ENCODE data around the gene ADAM23.

Gene ADAM23

DNA sequence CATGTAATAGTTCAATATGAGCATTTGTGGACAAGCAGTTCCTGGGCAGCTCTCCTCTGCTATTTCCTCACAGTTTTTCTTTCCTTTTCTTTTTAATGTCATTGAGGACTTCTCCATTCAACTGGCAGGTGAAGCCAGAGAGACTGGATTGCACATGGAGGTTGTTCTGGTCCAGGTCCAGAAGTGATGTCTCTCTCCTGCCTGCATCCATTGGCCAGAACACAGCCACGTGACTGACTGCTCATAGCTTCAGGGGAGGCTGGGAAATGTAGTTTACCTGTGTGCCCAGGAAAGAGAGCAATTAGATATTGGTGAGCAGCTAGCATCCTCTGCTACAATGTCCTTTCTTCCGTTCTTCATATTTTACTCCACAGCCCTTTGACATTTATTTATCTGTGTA is 20.2 kb upstream of the ADAM23 start:
- H3K36me3 ChIP-seq (ENCODE audit: insufficient read depth, low read length) = no peaks in the 10 kb centered on the region
- no peak overlapping the region for H3K9ac ChIP-seq (ENCODE audit: low read depth, low read length)
- no peaks in the 10 kb centered on the region for H3K27me3 ChIP-seq (ENCODE audit: insufficient read depth, low read length)
- no peak overlapping the region for H3K4me3 ChIP-seq (ENCODE audit: low read length)
- no peaks in the 10 kb centered on the region for H3K4me1 ChIP-seq (ENCODE audit: insufficient read depth, low read length)
- H3K9me3 ChIP-seq (ENCODE audit: insufficient read depth, low read depth, low read length) = peaks cover under 1% of the 10 kb centered on the region; the same call in 1 of the 2 replicates
- WGBS = 88% methylated on average over 1 of the region's 2 CpGs
- no peak overlapping the region for H3K27ac ChIP-seq (ENCODE audit: low read depth, low read length)

DNA sequence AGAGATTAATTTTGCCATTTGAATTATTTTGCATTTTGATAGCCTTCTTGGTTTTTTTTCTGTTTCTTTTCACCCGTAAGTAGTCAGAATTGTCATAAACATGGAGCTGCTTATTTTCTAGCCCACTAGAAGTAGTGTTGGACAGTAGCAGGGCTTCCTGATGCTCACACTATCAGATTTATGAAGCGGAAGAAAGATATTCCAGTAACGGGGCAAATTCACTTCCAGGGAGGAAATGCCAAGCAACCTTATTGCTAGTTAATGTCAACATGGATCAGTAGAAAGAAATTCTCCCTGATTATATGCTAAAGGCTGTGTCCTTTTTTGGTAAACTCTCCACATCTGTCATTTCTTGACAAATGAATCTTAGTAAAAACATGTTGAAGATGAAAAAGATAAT is 19.2 kb upstream of the ADAM23 start:
- no peaks in the 10 kb centered on the region for H3K9me3 ChIP-seq (ENCODE audit: insufficient read depth, low read depth, low read length)
- H3K4me1 ChIP-seq (ENCODE audit: insufficient read depth, low read length) = no peaks in the 10 kb centered on the region
- H3K9ac ChIP-seq (ENCODE audit: low read depth, low read length) = no peak overlapping the region
- H3K27me3 ChIP-seq (ENCODE audit: insufficient read depth, low read length) = no peaks in the 10 kb centered on the region
- 91% methylated on average over 3 of the region's 3 CpGs for WGBS
- no peaks in the 10 kb centered on the region for H3K36me3 ChIP-seq (ENCODE audit: insufficient read depth, low read length)
- no peak overlapping the region for H3K27ac ChIP-seq (ENCODE audit: low read depth, low read length)
- no peak overlapping the region for H3K4me3 ChIP-seq (ENCODE audit: low read length)

DNA sequence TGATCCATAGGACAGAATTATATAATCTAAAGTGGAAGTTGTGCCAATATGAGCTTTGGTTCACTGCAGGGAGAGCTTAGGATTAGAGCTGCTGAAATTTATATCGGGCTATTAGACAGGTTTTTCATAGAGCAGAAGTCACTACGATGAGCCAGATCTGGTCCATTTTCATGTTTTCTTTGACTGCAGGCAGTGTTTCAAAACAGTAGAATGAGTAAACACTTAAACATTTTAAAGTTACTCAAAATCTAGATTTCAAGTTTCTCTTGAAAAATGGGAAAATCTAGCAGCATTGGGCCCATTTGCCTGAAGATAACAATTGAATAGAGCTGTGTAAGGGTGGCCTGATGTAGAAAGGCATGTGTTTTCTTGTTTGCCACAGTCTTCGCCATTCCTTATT is 14.5 kb upstream of the ADAM23 start:
- WGBS = 92% methylated on average over 3 of the region's 3 CpGs

DNA sequence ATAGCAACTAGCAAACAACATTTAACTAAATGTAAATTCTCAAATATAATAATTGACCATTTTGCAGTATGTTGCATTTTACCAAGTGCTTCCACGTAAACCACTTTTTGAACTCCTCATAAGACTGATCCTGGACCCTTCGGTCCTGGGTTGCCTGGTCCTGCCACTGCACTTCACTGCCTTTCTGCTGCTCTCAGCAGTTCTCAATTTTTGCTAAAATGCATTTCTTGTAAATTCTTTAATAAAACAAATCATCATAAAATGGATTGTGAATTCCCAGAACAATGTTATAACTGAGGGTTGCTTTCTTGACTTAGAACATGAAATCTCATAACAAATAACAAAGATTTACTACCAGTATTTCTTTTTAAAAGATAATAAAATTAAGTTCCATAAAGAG is 12.9 kb upstream of the ADAM23 start:
- Histone ChIP-seq H3K27ac (ENCODE audit: low read depth, low read length) (no peak overlapping the region), H3K9ac (ENCODE audit: low read depth, low read length) (no peak overlapping the region), H3K9me3 (ENCODE audit: insufficient read depth, low read depth, low read length) (no peaks in the 10 kb centered on the region), H3K4me1 (ENCODE audit: insufficient read depth, low read length) (no peaks in the 10 kb centered on the region), H3K4me3 (ENCODE audit: low read length) (no peak overlapping the region), H3K36me3 (ENCODE audit: insufficient read depth, low read length) (no peaks in the 10 kb centered on the region), H3K27me3 (ENCODE audit: insufficient read depth, low read length) (no peaks in the 10 kb centered on the region)
- WGBS = 97% methylated on average over 2 of the region's 2 CpGs

More for the DNA sequence above, 14.5 kb upstream of the ADAM23 start:
- no peaks in the 10 kb centered on the region for H3K27me3 ChIP-seq (ENCODE audit: insufficient read depth, low read length)
- H3K9me3 ChIP-seq (ENCODE audit: insufficient read depth, low read depth, low read length) = no peaks in the 10 kb centered on the region
- H3K36me3 ChIP-seq (ENCODE audit: insufficient read depth, low read length) = no peaks in the 10 kb centered on the region
- H3K4me1 ChIP-seq (ENCODE audit: insufficient read depth, low read length) = no peaks in the 10 kb centered on the region
- H3K27ac ChIP-seq (ENCODE audit: low read depth, low read length) = no peak overlapping the region
- H3K9ac ChIP-seq (ENCODE audit: low read depth, low read length) = no peak overlapping the region
- no peak overlapping the region for H3K4me3 ChIP-seq (ENCODE audit: low read length)

DNA sequence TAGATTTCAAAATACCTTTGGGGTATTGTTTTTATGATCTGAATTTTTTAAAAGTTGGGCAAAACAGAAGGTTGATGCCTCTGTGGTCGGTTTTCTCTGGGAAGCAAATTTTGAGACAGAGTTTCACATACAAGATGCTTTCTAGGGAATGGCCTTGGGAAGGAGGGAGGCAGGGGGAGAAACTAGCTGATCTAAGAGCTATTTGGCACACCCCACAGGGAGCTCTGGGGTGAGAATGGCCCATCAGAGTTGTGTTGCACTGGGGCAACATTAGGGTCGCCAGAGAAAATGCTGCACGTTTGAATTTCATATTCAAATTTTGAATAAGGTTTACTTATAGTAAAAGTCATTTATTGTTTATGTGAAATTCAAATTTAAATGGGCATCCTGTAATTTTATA is 11.9 kb upstream of the ADAM23 start:
- Histone ChIP-seq H3K27me3 (ENCODE audit: insufficient read depth, low read length) (no peaks in the 10 kb centered on the region), H3K27ac (ENCODE audit: low read depth, low read length) (no peak overlapping the region), H3K36me3 (ENCODE audit: insufficient read depth, low read length) (no peaks in the 10 kb centered on the region), H3K4me1 (ENCODE audit: insufficient read depth, low read length) (peaks cover 3% of the 10 kb centered on the region; the same call in 1 of the 2 replicates), H3K9me3 (ENCODE audit: insufficient read depth, low read depth, low read length) (no peaks in the 10 kb centered on the region), H3K4me3 (ENCODE audit: low read length) (no peak overlapping the region), H3K9ac (ENCODE audit: low read depth, low read length) (no peak overlapping the region)
- WGBS = 94% methylated on average over 2 of the region's 3 CpGs

DNA sequence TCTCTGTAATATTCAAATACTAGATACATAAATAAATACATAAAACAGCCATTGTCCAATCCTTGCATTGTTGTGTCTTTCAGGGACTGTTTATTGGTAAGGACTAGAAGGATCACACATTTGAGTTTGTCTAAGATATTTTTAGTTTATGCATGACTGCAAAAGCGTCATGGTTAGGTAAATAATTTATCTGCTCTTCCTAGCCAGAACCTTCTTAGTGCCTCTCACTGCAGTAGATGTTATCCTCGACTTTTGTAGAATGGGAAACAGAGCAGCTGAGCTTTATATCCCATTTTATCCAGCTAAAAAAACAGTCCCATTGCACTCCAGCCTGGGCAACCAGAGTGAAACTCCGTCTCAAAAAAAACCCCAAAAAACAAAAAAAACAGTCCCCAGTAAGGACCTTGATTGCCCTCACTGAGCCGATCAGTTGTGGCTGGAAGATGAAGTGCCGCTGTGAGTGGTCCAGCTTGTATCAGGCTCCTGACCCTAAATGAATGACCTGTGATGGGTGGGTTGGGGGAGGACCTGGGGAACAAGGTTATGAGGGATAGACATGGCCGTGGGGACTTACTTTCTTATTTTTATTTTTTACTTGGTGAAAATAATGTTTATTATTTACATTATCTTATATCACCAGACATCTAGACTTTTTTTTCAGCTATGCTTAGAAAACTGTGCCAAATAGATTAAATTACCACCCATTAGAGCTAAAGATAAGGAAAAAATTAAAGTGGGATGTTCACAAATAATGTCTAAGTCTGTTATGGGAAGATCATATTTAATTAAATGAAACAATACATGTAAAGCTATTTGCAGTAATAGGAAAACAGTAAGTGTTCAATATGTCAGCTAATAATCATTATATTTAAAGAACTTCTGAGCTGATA is 10.9 kb upstream of the ADAM23 start:
- Histone ChIP-seq H3K9me3 (ENCODE audit: insufficient read depth, low read depth, low read length) (no peaks in the 10 kb centered on the region), H3K27ac (ENCODE audit: low read depth, low read length) (no peak overlapping the region), H3K9ac (ENCODE audit: low read depth, low read length) (no peak overlapping the region), H3K36me3 (ENCODE audit: insufficient read depth, low read length) (no peaks in the 10 kb centered on the region), H3K27me3 (ENCODE audit: insufficient read depth, low read length) (no peaks in the 10 kb centered on the region), H3K4me3 (ENCODE audit: low read length) (no peak overlapping the region), H3K4me1 (ENCODE audit: insufficient read depth, low read length) (peaks cover 3% of the 10 kb centered on the region; the same call in 1 of the 2 replicates)
- WGBS = 92% methylated on average over 5 of the region's 6 CpGs

DNA sequence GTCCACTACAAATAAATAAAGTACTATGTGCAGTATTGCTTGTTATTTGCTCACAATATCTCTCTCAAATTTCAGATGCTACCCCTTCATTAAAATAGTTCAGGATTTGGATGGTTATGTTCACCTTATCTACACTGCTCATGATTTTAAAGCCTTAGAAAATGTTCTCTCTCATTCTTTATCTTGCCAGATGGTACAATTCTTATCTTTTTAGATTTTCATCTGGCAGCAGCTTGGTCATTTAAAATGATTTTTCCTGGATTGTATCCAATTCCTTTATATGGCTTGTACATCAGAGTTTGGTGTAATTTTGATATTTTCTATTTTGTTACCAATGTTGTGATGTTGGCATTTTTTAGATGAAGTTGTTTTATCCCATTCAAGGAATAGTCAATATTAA is 10.1 kb upstream of the ADAM23 start:
- H3K36me3 ChIP-seq (ENCODE audit: insufficient read depth, low read length) = no peaks in the 10 kb centered on the region
- no peak overlapping the region for H3K4me3 ChIP-seq (ENCODE audit: low read length)
- H3K4me1 ChIP-seq (ENCODE audit: insufficient read depth, low read length) = peaks cover 7% of the 10 kb centered on the region; the same call in 1 of the 2 replicates
- H3K27ac ChIP-seq (ENCODE audit: low read depth, low read length) = no peak overlapping the region
- H3K9me3 ChIP-seq (ENCODE audit: insufficient read depth, low read depth, low read length) = no peaks in the 10 kb centered on the region
- H3K9ac ChIP-seq (ENCODE audit: low read depth, low read length) = no peak overlapping the region
- H3K27me3 ChIP-seq (ENCODE audit: insufficient read depth, low read length) = no peaks in the 10 kb centered on the region

DNA sequence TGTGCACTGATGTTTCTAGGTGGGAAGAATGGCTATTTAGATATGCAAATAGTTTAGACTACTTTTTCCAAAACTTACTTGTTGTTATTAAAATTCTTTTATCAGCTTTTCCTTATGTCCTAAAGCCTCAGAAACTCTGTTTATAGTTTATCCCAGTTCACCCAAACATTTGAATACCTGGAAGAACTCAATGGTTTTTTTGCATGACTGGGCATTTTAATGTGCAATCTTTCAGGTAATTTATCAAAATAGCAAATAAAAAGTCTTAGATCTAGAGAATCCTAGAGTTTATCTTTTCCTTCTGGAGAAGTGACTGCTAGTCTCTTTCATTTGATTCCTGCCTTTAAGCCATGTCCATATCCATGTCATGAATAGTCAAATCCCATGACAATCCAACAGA is 9.6 kb upstream of the ADAM23 start:
- Histone ChIP-seq H3K36me3 (ENCODE audit: insufficient read depth, low read length) (no peaks in the 10 kb centered on the region), H3K4me3 (ENCODE audit: low read length) (no peak overlapping the region), H3K4me1 (ENCODE audit: insufficient read depth, low read length) (peaks cover 12% of the 10 kb centered on the region; the same call in 1 of the 2 replicates), H3K27ac (ENCODE audit: low read depth, low read length) (no peak overlapping the region), H3K9ac (ENCODE audit: low read depth, low read length) (no peak overlapping the region), H3K9me3 (ENCODE audit: insufficient read depth, low read depth, low read length) (no peaks in the 10 kb centered on the region), H3K27me3 (ENCODE audit: insufficient read depth, low read length) (no peaks in the 10 kb centered on the region)

DNA sequence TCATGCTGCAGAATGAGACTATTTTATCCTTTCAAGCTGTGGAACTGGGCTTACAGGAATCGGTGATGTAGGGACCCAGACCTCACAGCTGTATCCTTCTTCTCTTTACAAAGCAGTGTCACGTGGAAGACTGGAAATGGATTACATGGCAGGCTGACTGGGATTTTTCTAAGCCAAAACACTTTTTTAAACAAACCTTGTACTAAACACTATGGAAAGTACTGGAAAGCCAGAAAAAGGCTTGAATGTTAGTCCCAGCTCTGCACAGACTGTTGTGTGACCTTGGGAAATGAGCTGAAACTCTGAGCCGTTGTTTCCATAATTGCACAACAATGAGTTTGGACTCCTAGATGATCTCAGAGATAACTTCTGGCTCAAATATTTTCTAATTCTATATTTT is 7.6 kb upstream of the ADAM23 start:
- H3K4me1 ChIP-seq (ENCODE audit: insufficient read depth, low read length) = peaks cover 14% of the 10 kb centered on the region; the same call in 1 of the 2 replicates
- H3K36me3 ChIP-seq (ENCODE audit: insufficient read depth, low read length) = no peaks in the 10 kb centered on the region
- no peak overlapping the region for H3K4me3 ChIP-seq (ENCODE audit: low read length)
- H3K9me3 ChIP-seq (ENCODE audit: insufficient read depth, low read depth, low read length) = no peaks in the 10 kb centered on the region
- no peak overlapping the region for H3K27ac ChIP-seq (ENCODE audit: low read depth, low read length)
- 80% methylated on average over 3 of the region's 3 CpGs for WGBS
- peaks cover 3% of the 10 kb centered on the region; the same call in 1 of the 2 replicates for H3K27me3 ChIP-seq (ENCODE audit: insufficient read depth, low read length)
- H3K9ac ChIP-seq (ENCODE audit: low read depth, low read length) = no peak overlapping the region

DNA sequence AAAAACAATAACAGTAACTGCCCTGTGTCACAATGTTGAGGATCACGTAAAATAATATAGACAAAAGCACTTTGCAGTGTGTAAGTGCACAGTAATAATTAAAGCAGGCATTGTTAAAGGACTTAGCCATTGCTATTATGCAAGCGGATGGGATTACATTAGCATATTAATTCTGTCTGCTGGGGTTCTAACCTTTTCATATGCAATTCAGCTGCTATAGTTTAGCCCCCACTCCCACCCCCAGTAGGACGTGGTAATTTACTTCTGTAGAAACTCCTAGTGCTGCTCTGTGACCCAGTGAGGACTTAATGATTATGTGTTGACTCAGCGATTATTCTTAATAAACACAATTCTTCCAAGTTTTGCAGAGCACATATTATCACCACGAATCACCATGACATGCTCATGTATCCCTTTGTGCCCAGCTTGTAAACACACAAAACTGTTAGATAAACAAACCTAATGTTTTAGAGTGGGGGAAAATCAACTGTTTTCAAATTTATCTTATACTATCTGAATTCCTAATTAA is 5.1 kb upstream of the ADAM23 start:
- WGBS = 71% methylated on average over 4 of the region's 5 CpGs
- Histone ChIP-seq H3K9me3 (ENCODE audit: insufficient read depth, low read depth, low read length) (no peaks in the 10 kb centered on the region), H3K4me1 (ENCODE audit: insufficient read depth, low read length) (peaks cover 14% of the 10 kb centered on the region; the same call in 1 of the 2 replicates), H3K9ac (ENCODE audit: low read depth, low read length) (no peak overlapping the region), H3K4me3 (ENCODE audit: low read length) (no peak overlapping the region), H3K27ac (ENCODE audit: low read depth, low read length) (no peak overlapping the region), H3K27me3 (ENCODE audit: insufficient read depth, low read length) (peaks cover 15% of the 10 kb centered on the region), H3K36me3 (ENCODE audit: insufficient read depth, low read length) (no peaks in the 10 kb centered on the region)

DNA sequence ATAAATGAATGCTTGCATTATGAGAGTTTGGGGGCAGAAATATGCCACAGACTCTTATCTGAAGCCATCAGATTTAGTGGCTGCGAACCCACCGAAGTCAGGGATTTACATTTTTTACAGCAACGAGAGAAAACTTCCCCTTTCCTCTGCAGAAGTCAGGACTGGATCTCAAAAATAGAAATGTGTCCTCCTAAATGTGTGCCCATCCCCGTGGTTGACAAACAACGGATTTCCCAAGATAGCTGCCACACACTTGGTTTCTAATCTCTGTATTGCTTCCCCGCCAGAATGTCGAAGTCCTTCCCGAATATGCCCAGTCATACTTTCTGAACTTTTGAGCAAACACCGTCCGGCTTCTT is 879 bp upstream of the ADAM23 start:
- 41% methylated on average over 10 of the region's 10 CpGs for WGBS
- no peaks in the 10 kb centered on the region for H3K36me3 ChIP-seq (ENCODE audit: insufficient read depth, low read length)
- no peak overlapping the region for H3K9ac ChIP-seq (ENCODE audit: low read depth, low read length)
- H3K4me1 ChIP-seq (ENCODE audit: insufficient read depth, low read length) = peaks cover 28% of the 10 kb centered on the region; the same call in 1 of the 2 replicates
- H3K4me3 ChIP-seq (ENCODE audit: low read length) = peak overlapping the region; percentile 83
- no peak overlapping the region for H3K27ac ChIP-seq (ENCODE audit: low read depth, low read length)
- peaks cover 29% of the 10 kb centered on the region for H3K27me3 ChIP-seq (ENCODE audit: insufficient read depth, low read length)
- H3K9me3 ChIP-seq (ENCODE audit: insufficient read depth, low read depth, low read length) = no peaks in the 10 kb centered on the region

All from HUES64 (cell line).